ENCODE results near the gene SRRT.

DNA sequence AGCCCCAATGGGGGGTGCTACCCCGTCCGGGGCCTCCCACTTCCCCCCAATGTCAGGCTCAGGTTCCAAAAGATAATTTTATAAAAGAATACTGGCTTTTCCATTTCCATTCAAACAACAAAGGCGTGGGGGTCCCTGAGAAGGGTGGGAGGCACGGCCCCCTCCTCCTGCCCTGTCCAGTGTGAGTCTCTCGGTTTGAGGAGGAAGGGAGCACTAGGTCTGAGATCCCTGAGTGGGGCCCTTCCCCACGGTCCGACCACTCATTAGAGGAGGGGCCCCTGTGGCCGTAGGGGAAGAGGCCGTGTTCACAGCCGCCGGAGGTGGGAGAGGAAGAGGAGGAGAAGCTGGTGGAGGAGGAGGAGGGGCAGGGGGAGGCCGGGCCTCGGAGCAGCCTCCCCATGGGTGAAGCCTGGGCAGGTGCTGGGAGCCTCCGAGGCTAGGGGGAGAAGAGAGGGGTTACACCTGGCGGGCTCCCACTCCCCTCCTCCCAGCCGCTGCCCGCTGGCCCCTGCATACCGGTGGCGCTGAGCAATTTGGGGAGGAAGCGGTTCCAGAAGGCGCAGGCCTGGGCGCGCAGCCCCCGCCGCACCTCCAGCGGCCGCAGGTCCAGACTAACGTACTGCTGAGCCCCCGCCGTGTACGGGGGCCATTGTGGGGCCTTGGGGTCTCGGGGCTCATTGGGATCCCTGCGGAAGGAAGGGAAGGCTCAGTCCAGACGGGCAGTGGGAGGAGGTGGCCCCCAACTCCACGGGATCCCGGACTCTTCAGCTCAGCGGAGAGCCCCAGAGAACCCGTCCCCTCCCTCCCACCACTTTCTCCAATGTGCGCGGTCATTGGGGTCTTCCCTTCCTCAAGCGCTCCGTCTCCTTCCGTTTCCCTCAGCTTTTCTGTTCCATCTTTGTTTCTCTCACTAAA, 16.0 kb downstream of the SRRT start:
- TF ChIP-seq CTCF (IDR thresholded peaks at IDR 0.05) (no peak), POLR2A (IDR thresholded peaks at IDR 0.05) (no peak)
